GM19238 (cell line): Measurements from ENCODE around the gene OBSCN.

Source experiments
- DNase-seq: peaks from one replicate; pipeline ENCODE4 v3.0.0; 2011; ENCODE audit warnings: low spot score; ENCODE audit not compliant: insufficient read length

OBSCN gene

DNA sequence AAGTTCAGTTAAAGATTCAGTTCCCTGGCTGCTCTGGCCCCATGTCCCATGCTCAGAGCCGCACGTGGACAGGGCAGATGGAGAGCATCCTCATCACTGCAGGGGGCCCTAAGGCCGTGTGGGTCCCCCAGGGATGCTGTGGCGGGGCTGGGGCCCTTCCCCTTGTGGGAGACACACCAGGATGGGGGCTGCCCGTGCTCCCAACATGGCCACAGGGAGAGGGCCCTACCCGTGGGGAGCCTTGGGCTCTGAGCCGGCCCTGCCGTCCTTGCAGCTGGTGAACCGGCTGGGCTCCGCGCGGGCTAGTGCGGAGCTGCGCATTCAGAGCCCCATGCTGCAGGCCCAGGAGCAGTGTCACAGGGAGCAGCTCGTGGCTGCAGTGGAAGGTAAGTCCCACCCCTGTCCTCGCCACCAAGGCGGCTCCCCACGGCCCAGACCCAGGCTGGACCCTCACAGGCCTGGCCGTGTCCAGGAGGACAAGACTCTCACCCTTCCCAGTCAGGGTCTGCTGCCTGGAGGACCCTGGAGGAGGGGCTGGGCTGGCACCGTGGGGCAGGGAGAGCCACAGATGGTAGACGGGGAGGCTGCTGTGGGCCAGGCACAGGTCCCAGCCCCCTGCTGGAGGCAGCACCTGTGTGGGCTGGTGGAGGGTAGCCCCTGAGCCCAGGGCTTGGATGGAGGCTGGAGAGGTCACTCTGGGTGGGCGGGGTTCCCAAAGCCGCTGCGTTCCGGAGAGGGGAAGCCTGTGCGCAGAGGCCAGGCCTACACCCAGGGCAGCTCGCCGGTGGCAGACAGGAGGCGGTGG, 145.0 kb downstream of the OBSCN start:
- DNase-seq = no peak

DNA sequence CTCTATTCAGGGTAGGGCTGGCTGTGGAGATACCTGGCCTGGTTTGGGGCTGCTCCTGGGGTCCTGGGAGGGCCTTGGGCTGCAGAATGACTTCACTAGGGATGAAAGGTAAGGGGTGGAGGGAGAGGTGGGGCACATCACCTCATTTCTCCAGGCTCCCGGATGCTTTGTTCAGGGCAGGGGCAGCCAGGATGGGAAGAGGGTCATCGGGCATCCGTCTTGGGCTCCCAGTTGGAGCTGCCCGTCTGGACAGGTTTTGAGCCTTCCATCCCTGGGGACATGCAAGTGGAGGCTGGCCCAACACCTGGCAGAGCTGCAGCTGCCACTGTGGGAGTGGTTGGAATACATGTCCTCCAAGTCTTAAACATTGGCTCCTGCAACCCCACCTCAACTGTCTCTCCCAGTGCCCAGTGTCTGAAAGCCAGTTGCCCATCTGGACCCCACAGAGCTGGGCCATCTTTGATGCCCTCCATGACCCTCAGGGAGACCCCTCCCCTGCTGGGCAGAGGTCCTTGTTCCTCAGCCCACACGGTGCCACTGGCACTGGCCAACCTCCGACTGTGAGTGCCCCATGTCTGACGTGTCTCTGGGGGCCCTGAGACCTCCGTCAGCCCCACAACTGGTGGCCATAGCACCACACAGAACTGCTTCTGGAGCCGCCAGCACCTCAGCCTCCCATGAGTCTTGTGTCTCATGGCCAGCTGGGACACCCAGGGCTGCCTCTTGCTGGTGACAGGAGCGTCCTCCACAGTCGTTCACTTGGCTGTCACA, 145.9 kb downstream of the OBSCN start:
- no peak for DNase-seq

DNA sequence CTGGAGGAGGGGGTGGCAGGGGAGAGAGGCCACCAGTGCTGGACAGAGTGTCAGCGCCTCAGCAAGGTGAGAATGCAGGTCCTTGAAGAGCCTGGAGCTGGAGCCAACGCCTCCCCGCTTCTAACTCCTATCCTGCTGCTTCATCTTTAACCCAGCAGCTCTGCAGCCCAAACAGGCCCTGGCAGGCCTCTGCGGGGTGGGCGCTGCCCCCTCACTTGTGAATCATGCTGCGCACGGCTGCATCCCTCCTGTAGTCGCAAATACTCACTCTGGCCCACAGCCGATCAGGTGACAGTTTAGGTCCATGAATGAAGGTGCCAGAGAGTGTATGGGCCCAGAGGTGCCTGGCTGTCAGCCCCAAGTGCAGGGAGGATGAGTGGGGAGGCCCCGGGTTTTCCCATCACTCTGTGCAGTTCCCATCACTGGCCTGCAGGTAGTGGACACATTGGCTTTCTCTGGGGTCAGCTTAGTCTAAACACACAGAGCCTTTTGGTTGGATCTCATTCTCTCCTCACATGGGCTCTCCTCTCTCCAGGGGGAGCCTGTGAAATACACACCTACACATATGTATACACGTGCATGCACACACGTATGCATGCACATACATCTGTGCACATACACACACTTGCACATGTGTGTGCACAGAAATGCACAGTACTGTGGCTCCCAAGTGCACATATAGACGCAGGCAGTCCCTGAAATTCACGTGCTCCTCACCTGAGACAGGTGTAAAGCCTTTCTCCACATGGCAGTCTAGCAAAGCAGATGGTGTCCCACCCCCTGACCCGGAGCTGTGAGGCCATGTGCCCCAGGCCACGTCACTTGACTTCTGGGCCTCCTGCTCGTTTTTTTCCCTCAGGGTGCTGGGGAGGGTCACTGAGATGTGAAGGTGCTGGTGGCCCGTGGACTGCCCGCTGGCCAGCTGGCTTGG, 146.8 kb downstream of the OBSCN start:
- DNase-seq = no peak

DNA sequence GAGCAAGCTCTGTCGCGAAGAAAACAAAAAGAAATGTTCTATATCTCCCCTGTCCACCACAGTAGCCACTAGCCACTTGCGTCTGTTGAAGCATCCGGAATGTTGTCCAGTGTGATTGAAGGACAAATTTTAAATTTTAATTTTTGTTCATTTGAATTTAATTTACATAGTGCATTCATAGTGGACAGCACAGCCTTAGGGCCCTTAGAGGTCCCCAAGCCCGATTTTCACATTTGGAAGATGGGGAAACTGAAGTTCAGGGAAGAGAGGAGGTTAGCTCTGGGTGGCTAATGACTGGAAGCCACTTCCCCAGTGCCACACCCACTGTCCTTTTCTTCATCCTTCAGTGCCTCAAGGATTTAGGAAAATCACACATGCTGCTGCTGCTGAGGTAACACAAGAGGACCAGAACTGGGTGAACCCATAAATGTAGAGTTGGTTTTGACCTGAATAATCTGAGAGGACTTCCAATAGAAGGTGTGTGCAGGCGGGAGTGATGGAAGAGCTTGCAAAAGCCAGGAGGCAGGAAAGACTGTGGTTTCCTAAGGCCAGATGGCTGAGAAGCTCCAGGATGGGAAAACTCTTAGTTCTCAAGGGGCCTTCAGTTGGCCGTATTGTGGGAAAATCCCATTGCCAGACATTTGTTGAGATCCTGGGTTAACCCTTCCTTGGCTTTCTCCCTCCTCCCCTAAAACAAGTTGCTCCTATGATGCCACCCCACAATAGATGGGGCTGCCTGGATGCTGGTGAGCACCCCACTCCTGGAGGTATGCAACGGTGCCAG, 149.2 kb downstream of the OBSCN start:
- no peak for DNase-seq

DNA sequence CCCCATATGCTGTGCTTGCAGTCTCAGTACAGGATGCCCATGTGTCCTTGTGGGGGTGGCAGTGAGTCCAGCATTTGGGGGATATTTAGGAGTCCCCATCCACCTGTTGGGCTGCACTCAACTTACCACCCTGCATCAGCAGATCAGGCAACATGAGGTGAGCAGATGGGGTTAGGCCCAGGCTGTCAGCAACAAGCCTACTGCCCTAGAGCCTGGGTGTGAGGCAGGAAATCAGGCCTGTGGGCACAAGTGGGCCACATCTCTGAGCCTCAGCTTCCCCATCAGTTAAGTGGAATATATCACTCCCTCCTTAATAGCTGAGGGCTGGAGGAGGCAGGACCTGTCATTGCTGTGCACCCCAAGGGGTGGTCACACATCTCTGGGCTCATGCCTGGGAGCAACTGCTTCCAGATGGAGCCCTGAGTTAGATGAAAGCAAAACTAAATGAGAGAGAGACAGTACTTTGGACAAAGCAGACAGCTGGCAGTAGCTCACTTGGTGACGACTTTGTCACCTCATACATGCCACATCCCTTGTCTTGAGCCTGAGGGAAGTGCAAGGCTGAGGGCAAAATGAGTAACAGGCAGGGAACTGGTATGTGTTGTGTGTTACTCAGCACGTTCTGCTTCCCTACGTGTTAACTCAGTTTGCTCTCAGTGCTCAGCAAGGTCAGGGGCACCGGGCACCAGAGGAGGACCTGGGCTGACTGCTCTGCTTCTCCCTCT, 150.4 kb downstream of the OBSCN start:
- no peak for DNase-seq

DNA sequence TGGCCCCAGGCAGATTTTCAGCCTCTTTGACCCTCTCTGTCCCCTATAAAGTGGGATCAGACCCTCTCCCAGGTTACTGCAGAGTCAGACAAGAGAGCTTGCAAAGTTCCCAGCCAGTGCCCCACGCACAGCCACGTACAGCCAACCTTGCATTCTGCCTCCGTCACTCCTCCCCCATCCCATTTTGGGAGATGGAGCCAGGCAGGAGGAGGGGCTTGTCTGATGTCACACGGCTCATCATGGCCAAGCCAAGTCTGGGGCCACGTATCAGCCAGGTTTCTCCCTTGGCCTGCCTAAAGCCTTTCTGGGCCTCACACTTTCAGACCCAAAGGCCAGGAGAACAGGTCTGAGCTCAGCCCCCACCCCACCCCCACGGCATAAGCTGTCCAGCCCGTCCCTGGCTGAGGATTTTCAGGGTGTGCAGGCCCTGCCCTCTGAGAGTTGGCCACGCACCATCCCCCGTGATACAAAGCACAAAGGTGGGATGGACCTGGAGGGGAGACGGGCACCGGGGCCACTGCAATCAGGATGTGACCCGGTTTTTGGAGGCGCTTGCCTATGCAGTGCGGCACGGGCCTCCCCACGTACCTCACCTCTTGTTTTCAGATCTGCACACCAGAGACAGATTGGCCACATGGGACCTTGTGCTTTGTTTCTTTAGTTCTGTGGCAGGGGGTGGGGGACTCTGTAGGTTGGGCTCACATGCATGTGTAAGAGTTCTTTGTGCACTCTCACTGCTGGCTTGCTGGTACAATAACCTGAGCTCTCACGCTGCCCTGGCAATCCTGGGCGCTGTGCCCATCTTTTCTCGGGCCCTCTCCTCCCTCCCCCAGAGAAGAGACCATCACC, 151.1 kb downstream of the OBSCN start:
- DNase-seq = no peak

DNA sequence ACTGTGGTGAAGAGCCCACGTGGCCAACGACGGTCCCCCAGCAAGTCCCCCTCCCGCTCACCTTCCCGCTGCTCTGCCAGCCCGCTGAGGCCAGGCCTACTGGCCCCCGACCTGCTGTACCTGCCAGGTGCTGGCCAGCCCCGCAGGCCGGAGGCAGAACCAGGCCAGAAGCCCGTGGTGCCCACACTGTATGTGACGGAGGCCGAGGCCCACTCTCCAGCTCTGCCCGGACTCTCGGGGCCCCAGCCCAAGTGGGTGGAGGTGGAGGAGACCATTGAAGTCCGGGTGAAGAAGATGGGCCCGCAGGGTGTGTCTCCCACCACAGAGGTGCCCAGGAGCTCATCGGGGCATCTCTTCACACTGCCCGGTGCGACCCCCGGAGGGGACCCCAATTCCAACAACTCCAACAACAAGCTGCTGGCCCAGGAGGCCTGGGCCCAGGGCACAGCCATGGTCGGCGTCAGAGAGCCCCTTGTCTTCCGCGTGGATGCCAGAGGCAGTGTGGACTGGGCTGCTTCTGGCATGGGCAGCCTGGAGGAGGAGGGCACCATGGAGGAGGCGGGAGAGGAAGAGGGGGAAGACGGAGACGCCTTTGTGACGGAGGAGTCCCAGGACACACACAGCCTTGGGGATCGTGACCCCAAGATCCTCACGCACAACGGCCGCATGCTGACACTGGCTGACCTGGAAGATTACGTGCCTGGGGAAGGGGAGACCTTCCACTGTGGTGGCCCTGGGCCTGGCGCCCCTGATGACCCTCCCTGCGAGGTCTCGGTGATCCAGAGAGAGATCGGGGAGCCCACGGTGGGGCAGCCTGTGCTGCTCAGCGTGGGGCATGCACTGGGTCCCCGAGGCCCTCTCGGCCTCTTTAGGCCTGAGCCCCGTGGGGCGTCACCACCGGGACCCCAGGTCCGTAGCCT, 152.0 kb downstream of the OBSCN start:
- DNase-seq = no peak

DNA sequence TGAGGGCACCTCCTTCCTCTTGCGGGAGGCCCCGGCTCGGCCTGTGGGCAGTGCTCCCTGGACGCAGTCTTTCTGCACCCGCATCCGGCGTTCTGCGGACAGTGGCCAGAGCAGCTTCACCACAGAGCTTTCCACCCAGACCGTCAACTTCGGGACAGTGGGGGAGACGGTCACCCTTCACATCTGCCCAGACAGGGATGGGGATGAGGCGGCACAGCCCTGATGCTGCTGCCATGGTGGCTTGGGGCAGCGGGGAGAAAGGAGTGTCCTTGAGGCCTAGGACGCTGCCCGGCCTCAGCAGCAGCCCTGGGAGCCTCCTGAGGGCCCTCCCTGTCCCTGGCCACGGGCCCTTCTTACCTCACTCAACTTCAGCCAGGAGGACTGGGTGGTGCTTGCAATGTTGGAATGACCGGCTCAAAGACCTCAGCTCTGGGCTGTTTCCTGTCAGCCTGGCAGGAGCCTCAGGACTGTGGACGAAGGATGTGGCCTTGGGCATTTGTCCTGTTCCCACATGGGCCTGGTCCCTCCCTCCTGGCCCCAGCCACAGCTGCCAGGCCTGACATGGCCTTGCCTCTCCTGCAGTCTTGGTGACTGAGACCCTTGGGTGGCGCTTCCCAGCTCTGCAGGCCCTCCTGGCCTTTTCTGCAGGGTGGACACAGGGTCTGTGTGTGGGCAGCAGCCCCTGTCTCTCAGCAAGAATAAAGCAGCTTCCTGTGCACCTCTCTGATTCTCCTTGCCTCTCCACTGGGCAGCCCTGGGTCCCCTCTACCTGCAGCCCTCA, 152.9 kb downstream of the OBSCN start:
- no peak for DNase-seq

DNA sequence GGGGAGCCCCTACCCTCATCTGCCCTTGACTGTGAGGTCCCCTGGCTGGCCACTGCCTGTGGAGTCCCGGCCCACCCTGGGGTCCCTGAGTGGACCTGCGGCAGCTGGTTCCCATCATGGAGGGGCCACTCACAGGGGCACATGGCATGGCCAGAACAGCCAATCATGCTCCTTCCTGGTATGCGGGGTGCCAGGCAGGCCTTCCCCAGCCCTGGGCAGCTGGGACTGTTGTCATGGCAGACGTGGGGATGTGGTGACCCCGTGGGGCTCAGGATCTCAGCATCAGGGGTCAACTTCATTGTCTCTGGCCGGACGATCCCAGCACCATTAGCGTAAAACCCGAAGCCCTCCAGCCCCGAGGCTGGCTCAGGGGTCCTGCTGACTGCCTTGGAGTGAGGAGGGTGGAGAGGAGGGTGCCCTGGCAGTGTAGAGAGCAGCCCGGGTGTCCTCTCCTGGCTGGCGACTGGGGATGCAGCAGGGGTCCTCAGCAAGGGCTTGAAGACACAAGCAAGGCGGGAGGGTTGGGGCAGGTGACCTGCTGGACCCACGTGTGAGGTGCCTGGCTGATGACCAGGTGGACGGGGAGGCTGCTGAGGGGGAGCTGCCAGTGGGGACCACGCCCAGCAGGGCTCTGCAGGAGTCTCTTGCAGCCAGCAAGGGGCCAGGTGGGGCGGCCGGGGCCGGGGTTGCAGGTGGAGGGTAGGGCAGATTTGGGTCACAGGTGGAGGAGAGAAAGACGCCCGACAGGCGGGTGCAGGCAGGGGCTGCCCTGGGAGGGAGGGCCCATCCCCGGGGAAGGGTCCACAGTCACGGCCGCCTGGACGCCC, 153.7 kb downstream of the OBSCN start:
- DNase-seq = no peak

DNA sequence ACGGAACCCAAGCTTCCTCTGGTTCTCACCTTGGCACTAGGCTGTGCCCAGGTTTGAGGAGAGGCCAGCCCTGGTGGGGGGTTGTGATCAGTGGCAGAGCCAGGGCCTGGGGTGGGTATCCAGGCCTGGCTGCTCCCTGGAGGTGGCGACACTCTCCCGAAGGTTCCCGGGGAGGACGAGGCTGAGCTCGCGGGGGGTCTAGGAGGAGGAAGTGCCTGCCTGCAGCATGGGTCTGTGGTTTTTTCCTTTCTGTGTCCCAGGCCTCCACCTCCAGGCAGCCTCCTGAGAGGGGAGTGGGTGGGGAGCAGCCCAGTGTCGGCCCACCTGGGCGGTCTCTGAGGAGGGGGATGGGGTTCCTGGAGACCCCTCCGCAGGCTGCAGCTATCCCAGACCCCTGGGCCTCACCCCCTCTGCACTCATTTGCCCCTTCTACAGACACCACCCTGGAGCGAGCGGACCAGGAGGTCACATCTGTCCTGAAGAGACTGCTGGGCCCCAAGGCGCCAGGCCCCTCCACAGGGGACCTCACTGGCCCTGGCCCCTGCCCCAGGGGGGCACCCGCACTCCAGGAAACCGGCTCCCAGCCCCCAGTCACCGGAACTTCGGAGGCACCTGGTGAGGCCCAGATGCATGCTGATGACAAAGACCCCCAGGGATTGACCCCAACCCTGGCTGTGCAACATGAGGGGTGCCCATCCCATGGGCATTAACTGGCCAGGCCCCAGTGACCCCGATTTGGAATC, 154.5 kb downstream of the OBSCN start:
- DNase-seq = no peak

DNA sequence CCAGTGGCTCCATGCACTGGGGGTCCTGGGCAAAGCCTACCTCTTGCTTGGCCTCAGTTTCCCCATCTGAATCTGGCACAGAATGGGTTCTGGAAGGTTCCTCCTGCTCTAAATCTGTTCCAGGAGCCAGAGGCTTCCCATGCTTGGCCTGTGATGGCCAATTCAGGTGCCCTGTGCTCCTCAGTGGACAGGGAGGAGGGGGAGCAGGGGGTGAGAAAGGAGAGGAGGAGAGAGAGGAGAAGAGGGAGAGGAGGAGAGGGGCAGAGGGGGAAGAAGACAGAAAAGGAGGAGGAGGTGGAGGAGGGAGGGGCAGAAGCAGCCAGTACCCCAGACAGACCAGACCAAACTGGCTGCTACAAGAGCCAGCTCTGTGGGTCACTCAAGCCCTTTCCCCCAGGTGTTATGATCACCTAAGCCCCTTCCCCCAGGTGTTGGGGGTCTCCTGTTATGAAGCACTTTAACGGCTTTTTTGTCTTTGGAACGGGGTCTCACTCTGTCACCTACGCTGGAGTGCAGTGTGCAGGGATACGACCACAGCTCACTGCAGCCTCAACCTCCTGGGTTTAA, 155.1 kb downstream of the OBSCN start:
- no peak for DNase-seq

DNA sequence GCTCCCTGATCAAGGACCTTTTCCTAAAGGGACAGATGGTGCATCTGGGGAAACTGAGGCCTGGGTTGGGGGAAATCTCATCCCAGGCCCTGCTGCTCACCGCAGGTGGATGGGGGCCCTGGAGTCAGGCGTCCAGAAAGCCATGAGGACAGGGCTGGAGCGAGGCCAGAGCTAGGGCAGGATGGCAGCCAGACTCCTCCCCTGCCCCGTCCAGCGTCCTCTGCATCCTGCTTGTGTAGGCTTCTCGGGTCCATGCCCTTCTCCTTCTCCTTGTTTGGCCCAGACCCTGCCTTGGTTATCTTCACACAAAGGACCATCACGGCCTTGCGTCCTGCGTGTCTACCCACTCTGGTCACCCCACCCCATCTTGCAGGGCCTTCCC, 155.8 kb downstream of the OBSCN start:
- DNase-seq = no peak

DNA sequence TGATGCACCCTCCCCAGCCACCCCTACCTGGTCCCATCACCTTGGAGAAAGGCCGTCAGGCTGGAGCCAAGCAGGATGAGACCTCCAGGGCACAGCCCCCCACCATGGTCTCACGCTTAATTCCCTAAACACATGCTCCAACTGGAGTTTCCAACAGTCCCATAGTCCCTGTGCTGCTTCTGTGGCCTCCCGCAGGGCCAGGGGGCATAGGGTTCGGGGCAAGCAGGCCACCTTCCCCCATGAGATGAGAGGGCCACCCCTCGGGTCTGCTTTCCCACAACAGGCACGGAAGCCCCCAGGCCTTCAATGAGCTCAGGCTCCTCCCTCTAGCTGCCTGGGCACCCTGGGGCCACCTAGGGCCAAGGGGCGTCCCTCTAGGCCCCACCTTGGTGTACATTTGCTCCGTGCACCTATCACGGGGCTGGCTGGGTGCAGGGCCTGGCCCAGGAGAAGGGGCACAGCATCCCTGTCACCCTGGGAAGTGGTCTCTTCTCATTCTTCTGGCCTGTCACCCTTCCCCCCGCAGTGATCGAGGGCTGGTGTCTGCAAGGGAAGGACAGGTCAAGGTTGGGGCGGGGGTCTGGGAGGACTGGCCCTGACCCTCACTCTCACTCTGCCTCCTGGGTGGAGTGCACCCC, 156.3 kb downstream of the OBSCN start:
- DNase-seq = no peak

DNA sequence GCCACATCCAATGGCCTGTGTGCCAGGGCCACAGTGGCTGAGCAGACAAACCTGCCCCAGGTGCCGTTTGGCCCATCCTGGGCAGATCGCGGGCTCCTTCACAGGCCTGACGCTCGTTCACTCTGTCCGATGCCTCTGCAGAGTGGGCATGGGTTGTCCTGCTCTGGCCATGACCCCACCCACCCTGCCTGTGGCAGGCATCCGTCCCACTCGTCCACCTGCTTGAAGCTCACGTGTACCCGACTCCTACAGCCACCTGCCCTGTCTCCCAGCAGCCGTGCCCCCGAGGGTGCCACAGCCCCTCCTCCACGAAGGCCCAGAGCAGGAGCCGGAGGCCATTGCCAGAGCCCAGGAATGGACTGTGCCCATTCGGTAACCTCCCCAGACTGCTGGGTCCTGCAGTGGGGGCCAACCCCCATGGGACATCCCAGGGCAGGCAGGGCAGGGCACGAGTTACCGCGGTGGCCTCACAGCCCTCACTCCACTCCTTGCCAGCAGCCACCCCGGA, 156.9 kb downstream of the OBSCN start:
- DNase-seq = no peak
